Smooth muscle cell (in vitro differentiated cells): ENCODE data around the gene FAM131B. TPM values are rescaled to one million over a fixed set of nuclear protein-coding genes. Genes with fewer than 3 reads are reported as not detected.

Experiments used
- DNase-seq: peaks from one replicate; lab custom pipeline; 2025; ENCODE audit not compliant: unreplicated experiment; lab: John Stamatoyannopoulos, UW
- H2AFZ ChIP-seq: fragments of 200-600 bp; sonication (generic); 2 replicates; pipeline ENCODE4 v1.6.0; 2016; ENCODE audit warnings: antibody characterized with exemption, low read depth, mild to moderate bottlenecking
- H3F3A ChIP-seq: fragments of 200-600 bp; sonication (generic); 2 replicates; pipeline ENCODE4 v1.6.0; 2017; ENCODE audit warnings: antibody characterized with exemption, low read depth
- H3K27ac ChIP-seq: fragments of 200-600 bp; sonication (generic); 2 replicates; pipeline ENCODE4 v1.5.1; 2016; ENCODE audit warnings: low read depth, mild to moderate bottlenecking
- H3K27me3 ChIP-seq: fragments of 200-600 bp; sonication (generic); 2 replicates; pipeline ENCODE4 v1.6.1; 2016; ENCODE audit warnings: low read depth, mild to moderate bottlenecking
- H3K36me3 ChIP-seq: fragments of 200-600 bp; sonication (generic); 2 replicates; pipeline ENCODE4 v1.5.1; 2016; ENCODE audit warnings: low read depth
- H3K4me1 ChIP-seq: fragments of 200-600 bp; sonication (generic); 2 replicates; pipeline ENCODE4 v1.5.1; 2016; ENCODE audit warnings: low read depth
- H3K4me2 ChIP-seq: fragments of 200-600 bp; sonication (generic); 2 replicates; pipeline ENCODE4 v1.6.0; 2016; ENCODE audit warnings: mild to moderate bottlenecking
- H3K4me3 ChIP-seq: fragments of 200-600 bp; sonication (generic); 2 replicates; pipeline ENCODE4 v1.5.1; 2016; ENCODE audit warnings: mild to moderate bottlenecking
- H3K79me2 ChIP-seq: fragments of 200-600 bp; sonication (generic); 2 replicates; pipeline ENCODE4 v1.6.0; 2016; ENCODE audit warnings: low read depth, mild to moderate bottlenecking
- H3K9ac ChIP-seq: fragments of 200-600 bp; sonication (generic); 2 replicates; pipeline ENCODE4 v1.6.0; 2016; ENCODE audit warnings: low read depth
- H3K9me3 ChIP-seq: fragments of 200-600 bp; sonication (generic); replicated peaks from 2 replicates; pipeline ENCODE4 v1.5.1; 2016; ENCODE audit warnings: low read depth
- H4K20me1 ChIP-seq: fragments of 200-600 bp; sonication (generic); 2 replicates; pipeline ENCODE4 v1.6.0; 2016; ENCODE audit warnings: low read depth
- WGBS: methylation state at CpG from one replicate; pipeline ENCODE4 v1.1.7; 2016; ENCODE audit warnings: low lambda C conversion rate; 5-methylcytosine and 5-hydroxymethylcytosine counted together
- polyA plus RNA-seq: library from polyadenylated mRNA; unstranded; fragments of >200 nt; fragmentation: Nextera tagmentation; extraction: Ambion mirVana; gene quantifications from 2 replicates; pipeline ENCODE4 v1.2.1, GENCODE V29; 2016
- total RNA-seq: library from RNA; depleted of rRNA; stranded (reverse); fragments of >200 nt; gene quantifications from 2 replicates; pipeline ENCODE4 v1.2.3, GENCODE V29; 2014
- TF ChIP-seq, protein P1 (sequence below): fragments of 200-600 bp; sonication (generic); IDR thresholded peaks from 2 replicates; pipeline ENCODE4 v1.5.1; 2017; ENCODE audit warnings: borderline replicate concordance, mild to moderate bottlenecking, antibody characterized with exemption; ENCODE audit not compliant: insufficient read depth, poor library complexity, severe bottlenecking

FAM131B gene
- total and polyA plus RNA-seq, 2 experiments from 2014 or later, result 0.03 to 0.31 TPM

DNA sequence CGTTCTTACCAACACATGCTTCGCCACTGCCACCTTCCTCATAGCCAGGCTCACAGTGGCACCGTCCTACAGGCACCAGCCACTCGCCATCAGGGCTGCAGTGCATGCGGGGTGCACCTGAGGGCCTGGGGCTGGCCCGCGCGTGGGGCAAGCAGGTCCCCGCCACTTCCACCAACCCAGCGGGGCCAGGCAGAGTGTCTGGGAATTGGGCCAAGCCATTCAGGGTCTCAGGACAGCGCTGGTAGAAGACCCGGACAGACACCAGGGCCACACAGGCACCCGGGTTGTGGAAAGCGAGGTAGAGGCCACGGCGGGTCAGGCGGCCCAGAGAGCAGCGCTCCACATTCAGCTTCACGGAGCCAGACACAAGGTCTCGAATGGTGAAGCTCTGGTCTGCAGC lies 37.1 kb upstream of the FAM131B start:
- no peaks in the 10 kb centered on the region for H3K4me1 ChIP-seq
- H2AFZ ChIP-seq, result no peak overlapping the region
- H3K4me3 ChIP-seq, result no peak overlapping the region
- H3K4me2 ChIP-seq, result no peak overlapping the region
- no peaks in the 10 kb centered on the region for H3K79me2 ChIP-seq
- no peak overlapping the region for H3K9ac ChIP-seq
- TF ChIP-seq, protein P1, sequence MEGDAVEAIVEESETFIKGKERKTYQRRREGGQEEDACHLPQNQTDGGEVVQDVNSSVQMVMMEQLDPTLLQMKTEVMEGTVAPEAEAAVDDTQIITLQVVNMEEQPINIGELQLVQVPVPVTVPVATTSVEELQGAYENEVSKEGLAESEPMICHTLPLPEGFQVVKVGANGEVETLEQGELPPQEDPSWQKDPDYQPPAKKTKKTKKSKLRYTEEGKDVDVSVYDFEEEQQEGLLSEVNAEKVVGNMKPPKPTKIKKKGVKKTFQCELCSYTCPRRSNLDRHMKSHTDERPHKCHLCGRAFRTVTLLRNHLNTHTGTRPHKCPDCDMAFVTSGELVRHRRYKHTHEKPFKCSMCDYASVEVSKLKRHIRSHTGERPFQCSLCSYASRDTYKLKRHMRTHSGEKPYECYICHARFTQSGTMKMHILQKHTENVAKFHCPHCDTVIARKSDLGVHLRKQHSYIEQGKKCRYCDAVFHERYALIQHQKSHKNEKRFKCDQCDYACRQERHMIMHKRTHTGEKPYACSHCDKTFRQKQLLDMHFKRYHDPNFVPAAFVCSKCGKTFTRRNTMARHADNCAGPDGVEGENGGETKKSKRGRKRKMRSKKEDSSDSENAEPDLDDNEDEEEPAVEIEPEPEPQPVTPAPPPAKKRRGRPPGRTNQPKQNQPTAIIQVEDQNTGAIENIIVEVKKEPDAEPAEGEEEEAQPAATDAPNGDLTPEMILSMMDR, result no peak
- no peak for DNase-seq
- no peaks in the 10 kb centered on the region for H3K9me3 ChIP-seq
- no peaks in the 10 kb centered on the region for H3K27me3 ChIP-seq
- WGBS, result 97% methylated on average over 20 of the region's 20 CpGs
- H3F3A ChIP-seq, result no peaks in the 10 kb centered on the region
- H4K20me1 ChIP-seq, result no peaks in the 10 kb centered on the region
- H3K27ac ChIP-seq, result no peak overlapping the region
- no peaks in the 10 kb centered on the region for H3K36me3 ChIP-seq

DNA sequence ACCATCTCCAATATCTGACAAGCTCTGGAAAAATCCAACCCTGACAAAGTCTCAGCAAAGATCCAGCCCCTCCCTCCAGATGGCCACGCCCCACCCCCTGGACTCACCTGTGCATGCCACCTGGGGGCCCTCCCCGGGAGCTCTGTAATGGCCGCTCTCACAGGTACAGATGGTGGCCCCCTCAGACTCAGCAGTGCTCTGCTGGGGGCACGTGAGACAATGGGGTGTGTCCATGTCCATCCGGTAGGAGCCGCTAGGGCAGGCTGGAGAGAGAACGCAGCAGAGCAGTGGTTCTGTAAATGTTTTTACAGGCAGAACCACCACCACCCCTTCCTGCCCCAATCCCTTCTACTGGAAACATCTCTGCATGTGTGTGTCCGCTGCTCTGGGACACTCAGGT lies 36.6 kb upstream of the FAM131B start:
- Histone ChIP-seq H2AFZ (no peak overlapping the region), H3F3A (no peaks in the 10 kb centered on the region), H4K20me1 (peaks cover under 1% of the 10 kb centered on the region), H3K4me1 (no peaks in the 10 kb centered on the region), H3K27me3 (no peaks in the 10 kb centered on the region), H3K4me2 (no peak overlapping the region), H3K9me3 (no peaks in the 10 kb centered on the region), H3K27ac (no peak overlapping the region), H3K9ac (no peak overlapping the region), H3K36me3 (no peaks in the 10 kb centered on the region), H3K4me3 (no peak overlapping the region), H3K79me2 (no peaks in the 10 kb centered on the region)
- TF ChIP-seq, protein P1, result no peak
- no peak for DNase-seq
- 97% methylated on average over 8 of the region's 8 CpGs for WGBS

DNA sequence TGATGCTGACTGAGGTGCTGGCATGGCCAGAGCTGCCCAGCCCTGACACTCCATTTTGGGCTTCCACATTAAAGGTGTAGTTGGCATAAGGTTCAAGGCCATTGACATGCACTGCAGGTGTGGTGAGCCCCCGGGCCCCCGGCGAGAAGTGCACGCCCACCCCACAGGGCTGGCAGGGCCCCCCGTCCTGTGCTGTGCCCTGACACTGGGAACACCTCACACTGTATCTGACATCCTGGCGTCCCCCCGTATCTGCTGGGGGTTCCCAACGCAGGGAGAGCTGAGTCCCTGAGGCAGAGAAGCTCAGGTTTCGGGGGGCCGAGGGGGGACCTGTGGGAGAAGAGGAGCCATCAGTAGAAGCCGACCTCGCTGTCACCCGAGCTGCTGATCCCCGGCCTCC lies 36.1 kb upstream of the FAM131B start:
- TF ChIP-seq, protein P1, result no peak
- no peaks in the 10 kb centered on the region for H3K36me3 ChIP-seq
- no peak overlapping the region for H3K9ac ChIP-seq
- no peak overlapping the region for H3K4me3 ChIP-seq
- H3K4me2 ChIP-seq, result no peak overlapping the region
- H4K20me1 ChIP-seq, result peaks cover 6% of the 10 kb centered on the region
- H3K9me3 ChIP-seq, result no peaks in the 10 kb centered on the region
- H3K79me2 ChIP-seq, result no peaks in the 10 kb centered on the region
- no peak overlapping the region for H2AFZ ChIP-seq
- 98% methylated on average over 14 of the region's 14 CpGs for WGBS
- no peaks in the 10 kb centered on the region for H3K4me1 ChIP-seq
- no peaks in the 10 kb centered on the region for H3K27me3 ChIP-seq
- peaks cover 2% of the 10 kb centered on the region for H3F3A ChIP-seq
- no peak for DNase-seq
- H3K27ac ChIP-seq, result no peak overlapping the region

DNA sequence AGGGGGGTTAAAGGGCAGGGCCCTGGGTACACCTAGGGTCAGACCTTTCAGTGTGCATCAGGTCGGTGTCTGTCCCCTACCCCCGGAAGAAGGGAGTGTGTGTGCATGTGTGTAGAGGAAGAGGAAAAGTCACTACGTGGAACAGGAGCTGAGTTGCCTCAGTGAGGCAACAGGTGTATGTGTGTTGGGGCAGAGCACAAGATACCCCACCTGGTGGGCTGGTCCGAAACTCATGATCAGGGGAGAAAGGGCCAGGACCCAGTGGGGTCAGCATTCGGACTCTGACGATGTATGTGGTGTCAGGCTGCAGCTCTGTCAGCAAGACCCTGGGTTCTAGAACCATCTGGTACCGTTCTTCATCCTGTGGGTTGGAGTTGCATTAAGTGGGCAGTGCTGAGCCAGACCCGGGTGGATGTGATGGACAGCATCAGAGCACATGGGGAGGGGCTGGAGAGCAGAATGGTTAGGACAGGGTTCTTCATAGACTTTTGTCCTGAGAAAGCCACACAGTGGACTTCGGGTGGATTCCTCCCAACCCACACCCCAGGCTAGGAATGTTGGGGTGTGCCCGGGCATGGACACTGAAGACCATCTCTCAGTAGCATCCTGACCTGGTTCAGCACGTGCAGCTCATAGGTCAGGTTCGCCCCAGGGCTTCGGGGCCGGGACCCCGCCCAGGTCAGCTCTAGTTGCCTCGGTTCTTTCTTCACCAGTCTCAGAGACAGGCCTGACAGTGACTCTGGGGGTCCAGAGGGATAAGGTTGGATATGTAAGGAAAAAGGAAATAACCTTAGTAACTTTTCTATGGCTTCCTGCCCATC lies 35.4 kb upstream of the FAM131B start:
- Histone ChIP-seq H4K20me1 (peaks cover 13% of the 10 kb centered on the region), H3K4me1 (no peaks in the 10 kb centered on the region), H3K36me3 (no peaks in the 10 kb centered on the region), H3K4me2 (no peak overlapping the region), H2AFZ (no peak overlapping the region), H3F3A (peaks cover 4% of the 10 kb centered on the region), H3K27ac (no peak overlapping the region), H3K4me3 (no peak overlapping the region), H3K9me3 (no peaks in the 10 kb centered on the region), H3K27me3 (no peaks in the 10 kb centered on the region), H3K79me2 (no peaks in the 10 kb centered on the region), H3K9ac (no peak overlapping the region)
- WGBS, result 95% methylated on average over 16 of the region's 16 CpGs
- TF ChIP-seq, protein P1, result no peak
- DNase-seq, result no peak
